Epithelial cell of proximal tubule (primary cell): ENCODE results near the gene IL6R. TPM values are rescaled to one million over a fixed set of nuclear protein-coding genes. Genes with fewer than 3 reads are reported as not detected.

Experiments used
- DNase-seq: peaks from one replicate; pipeline ENCODE4 v3.0.0-alpha.2; 2011; ENCODE audit warnings: low read depth
- H3K4me3 ChIP-seq: 2 replicates; pipeline ENCODE4 v1.5.1; 2011; ENCODE audit warnings: low read depth, mild to moderate bottlenecking, low read length
- total RNA-seq: library from RNA; depleted of rRNA; stranded (reverse); fragments of >200 nt; gene quantifications from 2 replicates; pipeline ENCODE4 v1.2.3, GENCODE V29; 2015
- TF ChIP-seq, protein P1 (sequence below): conservative IDR thresholded peaks from 2 replicates; pipeline ENCODE4 v1.5.1; 2012; ENCODE audit warnings: low read depth, mild to moderate bottlenecking, low read length

IL6R gene
- total RNA-seq, 1 donor from 2014 or later: 9.5 TPM

GRCh38 chr1:154514066-154514553 lies 109.0 kb downstream of the IL6R start:
- TF ChIP-seq, protein P1, sequence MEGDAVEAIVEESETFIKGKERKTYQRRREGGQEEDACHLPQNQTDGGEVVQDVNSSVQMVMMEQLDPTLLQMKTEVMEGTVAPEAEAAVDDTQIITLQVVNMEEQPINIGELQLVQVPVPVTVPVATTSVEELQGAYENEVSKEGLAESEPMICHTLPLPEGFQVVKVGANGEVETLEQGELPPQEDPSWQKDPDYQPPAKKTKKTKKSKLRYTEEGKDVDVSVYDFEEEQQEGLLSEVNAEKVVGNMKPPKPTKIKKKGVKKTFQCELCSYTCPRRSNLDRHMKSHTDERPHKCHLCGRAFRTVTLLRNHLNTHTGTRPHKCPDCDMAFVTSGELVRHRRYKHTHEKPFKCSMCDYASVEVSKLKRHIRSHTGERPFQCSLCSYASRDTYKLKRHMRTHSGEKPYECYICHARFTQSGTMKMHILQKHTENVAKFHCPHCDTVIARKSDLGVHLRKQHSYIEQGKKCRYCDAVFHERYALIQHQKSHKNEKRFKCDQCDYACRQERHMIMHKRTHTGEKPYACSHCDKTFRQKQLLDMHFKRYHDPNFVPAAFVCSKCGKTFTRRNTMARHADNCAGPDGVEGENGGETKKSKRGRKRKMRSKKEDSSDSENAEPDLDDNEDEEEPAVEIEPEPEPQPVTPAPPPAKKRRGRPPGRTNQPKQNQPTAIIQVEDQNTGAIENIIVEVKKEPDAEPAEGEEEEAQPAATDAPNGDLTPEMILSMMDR: no peak
- no peak overlapping the region for H3K4me3 ChIP-seq
- no peak for DNase-seq

DNA sequence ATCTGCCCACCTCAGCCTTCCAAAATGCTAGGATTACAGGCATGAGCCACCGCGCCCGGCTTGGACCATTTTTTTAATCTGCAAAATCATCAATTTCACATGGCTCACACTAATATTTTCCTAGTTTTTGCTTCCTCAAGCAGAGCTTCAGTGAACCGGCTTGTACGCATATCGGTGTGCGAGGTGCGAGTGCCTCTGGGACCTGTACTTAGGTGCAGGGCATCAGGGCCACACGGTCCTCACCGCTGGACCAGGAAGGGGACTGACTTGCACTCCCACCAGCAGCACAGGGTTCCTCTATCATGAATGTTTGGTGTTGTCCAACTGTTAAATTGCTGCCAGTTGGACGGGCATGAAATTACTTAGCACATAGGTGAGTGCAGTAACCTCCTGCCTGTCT lies 112.5 kb downstream of the IL6R start:
- DNase-seq: no peak

More for the DNA sequence above, 112.5 kb downstream of the IL6R start:
- no peak overlapping the region for H3K4me3 ChIP-seq
- TF ChIP-seq, protein P1: no peak

Other genes with a start within 250 kb of the IL6R start
- 569 and 700 TPM in 2 replicates for gene TPM3, start 213.2 kb upstream of the IL6R start, total RNA-seq
- gene CFAP141, start 199.0 kb upstream of the IL6R start, total RNA-seq: not detected in 2 replicates
- gene UBAP2L, start 184.4 kb upstream of the IL6R start, total RNA-seq: 56.4 and 74.7 TPM in 2 replicates
- 86.1 and 149 TPM in 2 replicates for gene HAX1, start 132.7 kb upstream of the IL6R start, total RNA-seq
- not detected in 2 replicates for gene AQP10, start 84.2 kb upstream of the IL6R start, total RNA-seq
- 26.6 and 30.6 TPM in 2 replicates for gene ATP8B2, start 79.8 kb upstream of the IL6R start, total RNA-seq
- gene TDRD10, start 96.9 kb downstream of the IL6R start, total RNA-seq: not detected in 2 replicates
- gene SHE, start 97.1 kb downstream of the IL6R start, total RNA-seq: under 0.01 TPM in 1 of 2 replicates, not detected in the other
- gene UBE2Q1, start 153.3 kb downstream of the IL6R start, total RNA-seq: 21.8 and 26.3 TPM in 2 replicates
- gene CHRNB2, start 162.4 kb downstream of the IL6R start, total RNA-seq: 0.07 TPM in 1 of 2 replicates, not detected in the other
- gene ADAR, start 202.8 kb downstream of the IL6R start, total RNA-seq: 63.4 and 82.3 TPM in 2 replicates